Breast epithelium (tissue), 3 donors: ENCODE results near the gene MORF4L2.

Experiments
- POLR2AphosphoS5 ChIP-seq, 3 donors: sonication (generic); formaldehyde crosslinking; IDR thresholded peaks; one replicate each; pipeline ENCODE4 v1.6.1; 2017; ENCODE audit warnings: antibody characterized with exemption in 3 of 3
- TF ChIP-seq, protein P1 (sequence below), 3 donors: fragments of 450-650 bp; IDR thresholded peaks; one replicate each; pipeline ENCODE4 v1.5.1; 2016 to 2017; ENCODE audit warnings: antibody characterized with exemption in 3 of 3, mild to moderate bottlenecking in 3 of 3, moderate library complexity in 3 of 3

DNA sequence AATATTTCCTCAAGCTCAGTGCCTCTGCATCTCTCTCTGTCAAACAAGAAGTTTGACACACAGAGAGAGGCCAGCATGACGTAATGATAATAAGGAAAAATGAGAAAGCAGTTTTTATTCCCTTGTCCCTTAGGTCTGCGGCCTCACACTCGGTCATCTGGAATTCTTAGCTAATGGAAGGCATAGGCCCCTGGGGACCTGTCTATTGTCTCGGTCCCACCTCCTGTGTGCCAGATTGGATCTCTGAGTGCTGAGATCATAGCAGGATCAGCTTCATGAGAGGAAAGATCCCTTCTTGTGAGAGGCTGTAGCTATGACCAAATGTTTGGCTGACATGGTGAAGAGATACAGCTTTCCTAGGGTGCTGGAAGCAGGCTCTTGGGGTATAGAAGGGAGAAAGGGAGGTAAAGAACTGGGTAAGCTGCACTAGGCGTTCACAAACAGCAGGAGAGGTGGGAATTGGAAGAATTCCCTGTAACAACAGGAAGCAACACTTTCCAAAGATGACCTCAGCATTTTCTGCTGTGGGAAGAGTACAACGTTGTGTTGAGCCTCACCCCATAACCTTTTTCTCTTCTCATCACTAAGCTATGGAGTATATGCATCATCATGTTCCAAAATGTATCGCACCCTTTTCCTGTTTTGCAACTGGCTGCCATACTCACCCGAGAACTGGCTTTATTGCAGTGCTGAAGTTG is 44.4 kb upstream of the MORF4L2 start:
- TF ChIP-seq, protein P1, sequence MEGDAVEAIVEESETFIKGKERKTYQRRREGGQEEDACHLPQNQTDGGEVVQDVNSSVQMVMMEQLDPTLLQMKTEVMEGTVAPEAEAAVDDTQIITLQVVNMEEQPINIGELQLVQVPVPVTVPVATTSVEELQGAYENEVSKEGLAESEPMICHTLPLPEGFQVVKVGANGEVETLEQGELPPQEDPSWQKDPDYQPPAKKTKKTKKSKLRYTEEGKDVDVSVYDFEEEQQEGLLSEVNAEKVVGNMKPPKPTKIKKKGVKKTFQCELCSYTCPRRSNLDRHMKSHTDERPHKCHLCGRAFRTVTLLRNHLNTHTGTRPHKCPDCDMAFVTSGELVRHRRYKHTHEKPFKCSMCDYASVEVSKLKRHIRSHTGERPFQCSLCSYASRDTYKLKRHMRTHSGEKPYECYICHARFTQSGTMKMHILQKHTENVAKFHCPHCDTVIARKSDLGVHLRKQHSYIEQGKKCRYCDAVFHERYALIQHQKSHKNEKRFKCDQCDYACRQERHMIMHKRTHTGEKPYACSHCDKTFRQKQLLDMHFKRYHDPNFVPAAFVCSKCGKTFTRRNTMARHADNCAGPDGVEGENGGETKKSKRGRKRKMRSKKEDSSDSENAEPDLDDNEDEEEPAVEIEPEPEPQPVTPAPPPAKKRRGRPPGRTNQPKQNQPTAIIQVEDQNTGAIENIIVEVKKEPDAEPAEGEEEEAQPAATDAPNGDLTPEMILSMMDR (IDR thresholded peaks at IDR 0.05) = no peak
- no peak for TF ChIP-seq POLR2AphosphoS5 (IDR thresholded peaks at IDR 0.05)
